SH-SY5Y (cell line): ENCODE data around the gene DMGDH.

Experiments used
- GATA2 ChIP-seq: IDR thresholded peaks from 2 replicates; pipeline ENCODE4 v1.6.1; 2011; ENCODE audit warnings: mild to moderate bottlenecking, low read depth, low read length
- GATA3 ChIP-seq: IDR thresholded peaks from 2 replicates; pipeline ENCODE4 v1.6.1; 2011; ENCODE audit warnings: low read depth, mild to moderate bottlenecking, low read length, moderate library complexity

The DMGDH gene

DNA sequence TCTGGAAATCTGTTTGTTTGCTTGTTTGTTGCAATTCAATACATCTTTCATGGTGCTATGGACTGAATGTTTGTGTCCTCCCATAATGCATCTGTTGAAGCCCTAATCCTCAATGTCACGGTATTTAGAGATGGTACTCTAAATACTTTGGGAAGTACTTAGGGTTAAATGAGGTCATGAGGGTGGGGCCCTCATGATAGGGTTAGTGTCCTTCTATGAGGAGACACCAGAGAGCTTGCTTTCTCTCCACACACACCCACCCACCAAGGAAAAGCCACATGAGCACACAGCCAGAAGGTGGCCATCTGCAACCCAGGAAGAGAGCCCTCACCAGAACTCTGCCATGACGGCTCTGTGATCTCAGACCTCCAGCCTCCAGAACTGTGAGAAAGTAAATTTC lies 32.7 kb downstream of the DMGDH start:
- TF ChIP-seq GATA3 (no peak), GATA2 (no peak)

DNA sequence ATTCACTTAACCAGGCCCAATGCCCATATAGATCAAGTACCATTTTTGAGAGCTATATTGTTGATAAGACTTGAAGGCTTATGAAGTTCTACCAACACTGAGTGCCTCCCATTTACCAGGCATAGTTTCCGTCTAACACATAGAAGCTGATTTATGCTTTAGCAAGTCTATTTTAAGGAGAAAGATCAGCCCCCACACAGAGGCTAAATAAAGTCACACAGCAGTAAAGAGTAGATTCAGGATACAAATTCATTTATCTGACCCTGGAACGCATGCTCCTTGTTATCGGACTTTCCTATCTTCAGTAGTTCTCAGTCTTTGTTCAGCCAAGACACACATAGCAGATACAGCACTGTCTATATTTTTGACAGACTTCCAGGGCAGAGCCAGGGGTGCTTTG lies 34.2 kb downstream of the DMGDH start:
- no peak for TF ChIP-seq GATA2
- TF ChIP-seq GATA3: no peak

DNA sequence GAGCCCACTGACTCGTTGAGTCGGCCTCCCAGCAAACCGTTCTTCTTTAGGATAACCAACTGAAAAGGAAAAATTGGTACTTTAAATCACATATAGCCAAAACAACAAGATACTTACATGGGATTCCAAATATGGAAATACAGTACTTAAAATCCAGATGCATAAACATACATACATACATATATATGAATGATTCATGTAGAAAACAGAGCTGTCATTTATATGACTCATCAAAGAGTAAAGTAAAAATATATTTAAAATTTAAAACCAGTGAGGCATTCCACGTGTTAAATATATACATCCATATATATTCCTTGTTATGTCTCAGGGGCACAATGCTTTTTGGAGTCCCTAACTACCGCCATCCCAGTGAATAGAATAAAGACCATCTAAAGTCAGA lies 36.7 kb downstream of the DMGDH start:
- TF ChIP-seq GATA2 (no peak), GATA3 (no peak)

DNA sequence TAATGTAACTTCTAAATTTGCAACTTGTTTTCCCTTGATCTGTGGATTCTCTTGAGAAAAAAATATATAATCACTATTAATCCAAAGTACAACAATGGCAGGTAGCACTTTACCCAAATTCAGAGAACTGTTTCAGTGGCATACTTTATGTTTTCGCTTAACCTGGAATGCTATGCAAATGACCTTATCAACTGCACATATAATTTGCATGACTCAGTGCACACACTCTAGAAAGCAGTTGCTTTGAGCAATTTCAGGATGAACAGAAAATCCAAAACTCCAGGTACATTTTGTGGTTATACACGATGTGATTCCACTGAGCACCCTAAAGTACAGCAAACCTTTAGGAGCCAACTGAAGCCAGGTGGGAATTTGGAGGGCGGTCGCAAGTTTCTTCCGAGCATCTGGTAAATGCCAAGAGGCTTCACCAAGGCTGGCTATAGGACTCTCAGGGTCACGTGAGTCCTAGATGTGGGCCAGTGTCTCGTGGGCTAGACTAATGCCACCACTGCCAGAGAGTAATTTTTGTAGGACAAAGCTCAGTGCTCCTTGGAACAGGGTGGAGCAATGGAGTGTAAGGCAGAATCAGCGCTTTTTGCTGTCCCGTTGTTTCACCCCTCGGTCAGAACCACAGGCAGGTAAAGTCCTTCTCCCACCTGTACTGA lies 37.3 kb downstream of the DMGDH start:
- TF ChIP-seq GATA2: no peak
- no peak for TF ChIP-seq GATA3

DNA sequence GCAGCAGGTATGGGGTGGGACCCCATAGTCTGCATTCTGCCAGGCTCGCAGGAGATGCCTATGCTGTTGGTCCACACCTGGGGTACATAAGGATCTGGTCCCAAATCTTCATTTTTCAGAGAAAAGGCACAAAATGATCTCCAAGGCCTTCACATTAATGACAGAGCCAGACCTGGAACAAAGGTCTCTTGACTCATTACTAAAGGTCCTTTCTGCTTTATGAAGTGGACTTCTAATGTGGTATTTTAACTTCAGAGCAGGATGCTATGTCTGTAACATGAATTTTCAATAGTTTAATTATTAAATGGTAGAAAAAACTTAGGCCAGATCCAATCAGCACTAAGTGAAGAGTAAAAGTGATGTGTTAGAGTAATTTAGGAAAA lies 38.0 kb downstream of the DMGDH start:
- TF ChIP-seq GATA3: no peak
- no peak for TF ChIP-seq GATA2

DNA sequence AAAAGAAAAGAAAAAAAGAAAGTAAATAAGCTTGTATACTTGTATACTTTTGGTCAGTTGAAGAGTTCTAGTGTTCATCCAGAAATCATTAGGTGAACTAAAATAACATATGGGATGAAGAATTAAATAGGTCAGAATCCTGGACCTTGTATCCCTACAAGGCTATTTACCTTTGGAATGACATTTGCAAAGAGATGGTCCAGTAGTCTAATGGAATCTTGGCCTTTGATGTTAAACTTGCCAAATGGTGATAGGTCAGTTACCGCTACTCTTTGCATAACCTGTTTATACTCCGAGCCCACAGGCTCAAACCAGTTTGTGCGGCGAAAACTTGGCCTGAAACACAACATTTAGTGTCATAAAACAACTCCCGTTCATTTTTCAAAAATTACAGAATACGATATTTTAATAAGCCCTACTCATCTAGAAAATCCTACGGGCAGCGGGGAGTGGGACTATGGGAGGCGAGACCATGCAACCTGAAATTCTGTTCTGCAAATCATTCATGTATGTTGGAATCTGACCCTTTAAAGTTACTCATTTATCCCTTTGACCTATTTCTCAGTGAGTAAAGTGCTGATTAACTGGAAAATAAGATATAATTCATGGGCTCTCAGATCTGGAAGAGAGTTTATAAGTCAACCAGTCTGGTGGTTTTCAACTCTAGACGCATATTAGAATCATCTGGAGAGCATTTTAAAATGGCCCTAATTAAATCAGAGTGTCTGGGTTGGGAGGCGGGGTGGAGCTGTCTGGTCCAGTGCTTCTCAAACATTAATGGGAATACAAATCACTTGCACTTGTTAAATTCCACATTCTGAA lies 38.6 kb downstream of the DMGDH start:
- TF ChIP-seq GATA2: no peak
- no peak for TF ChIP-seq GATA3

DNA sequence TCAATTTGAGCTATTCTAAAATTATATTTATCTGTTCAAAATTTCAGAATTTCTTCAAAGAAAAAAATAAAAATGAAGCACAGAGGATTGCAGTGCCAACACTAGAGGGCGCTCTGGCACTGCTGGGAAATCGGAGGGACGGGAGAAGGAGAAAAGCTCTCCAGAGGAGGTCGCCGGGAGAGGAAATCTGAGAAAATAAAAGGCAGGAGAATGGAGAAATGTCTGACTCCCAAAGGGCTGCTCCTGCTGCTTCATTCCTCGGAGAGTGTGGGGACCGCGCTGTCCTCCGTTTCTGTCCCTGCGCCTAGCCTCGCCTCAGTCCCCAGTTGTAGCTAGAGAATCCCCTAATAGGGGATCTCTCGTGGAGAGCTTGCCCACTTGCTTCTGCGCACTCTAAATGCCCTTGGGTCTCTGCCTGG lies 44.4 kb downstream of the DMGDH start:
- TF ChIP-seq GATA2 (no peak), GATA3 (no peak)

DNA sequence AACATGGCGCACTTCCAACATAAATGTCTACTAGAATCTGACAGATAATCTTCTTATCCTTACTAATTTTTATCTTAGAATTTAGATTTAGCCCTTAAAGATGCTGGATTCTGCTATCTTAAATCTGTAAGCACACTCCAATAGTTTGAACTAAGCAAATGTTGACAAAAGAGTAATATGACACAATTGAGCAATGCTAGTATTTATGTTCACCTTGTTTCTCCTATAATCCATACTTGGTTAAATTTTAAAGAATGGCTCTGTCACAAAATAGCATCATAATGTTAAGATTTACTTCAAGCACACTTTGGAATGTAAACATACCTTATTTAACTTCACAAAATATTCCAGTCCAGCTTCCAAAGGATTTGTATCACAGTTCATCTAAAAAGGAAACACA lies 45.5 kb downstream of the DMGDH start:
- TF ChIP-seq GATA3: no peak
- no peak for TF ChIP-seq GATA2

DNA sequence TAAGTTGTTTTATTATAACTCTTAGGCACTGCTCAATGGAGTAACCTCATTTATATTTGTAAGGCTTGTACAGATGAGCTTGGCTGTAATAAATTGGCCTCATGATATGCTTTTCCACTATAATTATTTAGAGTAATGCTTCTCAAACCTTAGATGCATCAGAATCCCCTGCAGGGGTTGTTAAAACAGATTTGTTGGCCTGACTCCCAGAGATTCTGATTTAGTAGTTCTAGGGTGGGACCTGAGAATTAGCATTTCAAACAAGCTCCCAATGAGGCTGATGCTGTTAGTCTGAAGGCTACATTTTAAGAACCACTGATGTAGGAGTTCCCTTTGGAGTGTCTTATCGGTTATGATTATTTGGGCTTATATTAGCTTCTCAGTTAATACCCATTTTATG lies 46.1 kb downstream of the DMGDH start:
- no peak for TF ChIP-seq GATA3
- no peak for TF ChIP-seq GATA2

DNA sequence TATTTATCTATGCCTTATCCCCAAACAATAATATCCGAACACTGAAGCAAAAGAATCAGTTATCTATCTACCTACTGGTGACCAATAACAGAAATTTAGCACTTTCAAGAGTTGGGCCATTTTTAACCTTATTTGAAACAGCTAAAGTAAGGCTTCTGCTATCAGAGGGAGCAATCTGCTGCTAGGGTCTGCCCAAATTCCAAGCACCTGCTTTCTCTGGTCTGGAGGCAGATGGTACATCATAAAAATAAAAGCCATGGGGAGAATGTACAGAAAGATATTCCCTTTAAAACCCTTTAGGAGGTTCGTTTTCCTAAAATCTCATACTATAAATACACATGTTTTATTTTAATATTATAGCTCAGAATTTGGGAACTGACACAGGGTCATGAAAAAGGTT lies 46.7 kb downstream of the DMGDH start:
- TF ChIP-seq GATA2: peak; percentile 43; the same call in 1 of the 2 replicates
- no peak for TF ChIP-seq GATA3

DNA sequence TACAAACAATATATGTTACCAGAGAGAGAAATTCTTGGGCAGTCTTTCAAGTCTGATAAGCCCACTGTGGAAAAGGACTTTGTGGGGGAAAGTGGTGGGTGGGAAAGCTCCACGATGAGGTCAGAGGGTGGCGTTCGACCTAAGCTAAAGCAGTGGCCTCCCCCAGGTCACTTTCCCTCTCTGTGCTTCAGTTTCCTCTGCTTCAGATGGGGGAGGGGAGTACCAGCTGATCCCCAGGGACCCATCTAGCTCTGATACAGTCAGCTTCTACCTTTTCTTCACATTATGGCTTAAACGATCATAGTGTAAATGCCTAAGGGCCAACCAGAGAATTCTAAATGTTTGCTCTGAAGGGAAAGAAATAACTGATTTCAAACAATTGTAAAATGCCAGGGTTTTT lies 47.7 kb downstream of the DMGDH start:
- TF ChIP-seq GATA2: no peak
- no peak for TF ChIP-seq GATA3

DNA sequence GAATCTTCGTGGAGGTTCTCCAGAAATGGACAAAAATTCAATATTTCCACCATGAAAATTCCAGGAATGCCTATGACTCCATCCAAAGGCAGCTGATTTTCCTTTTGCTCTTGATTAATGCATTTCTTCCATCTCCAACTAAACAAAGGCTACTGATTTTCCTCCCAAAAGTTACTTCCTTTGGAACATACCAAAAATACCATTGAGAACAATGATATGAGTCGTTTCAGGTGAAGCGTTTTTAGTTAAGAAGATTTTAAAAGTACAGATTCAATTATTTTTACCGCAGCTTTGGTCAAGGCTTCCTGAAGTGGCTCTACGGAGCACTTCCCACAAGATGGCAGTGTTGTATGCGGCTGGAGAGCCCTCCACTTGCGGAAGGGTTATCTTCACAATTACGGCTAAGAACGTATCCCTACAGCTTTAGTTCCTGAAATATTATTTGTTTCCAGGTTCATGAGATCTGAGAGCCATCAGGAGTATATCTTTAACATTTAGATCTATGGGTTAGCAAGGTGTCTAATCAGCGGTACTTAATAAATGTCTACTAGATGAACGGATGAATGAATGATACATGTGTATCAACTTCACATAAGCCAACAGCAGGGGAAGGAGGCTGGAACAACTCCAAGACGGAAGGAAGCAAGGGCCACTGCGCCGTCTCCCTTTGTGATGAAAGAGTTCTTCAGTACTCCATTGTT lies 48.5 kb downstream of the DMGDH start:
- TF ChIP-seq GATA2 (no peak), GATA3 (no peak)

DNA sequence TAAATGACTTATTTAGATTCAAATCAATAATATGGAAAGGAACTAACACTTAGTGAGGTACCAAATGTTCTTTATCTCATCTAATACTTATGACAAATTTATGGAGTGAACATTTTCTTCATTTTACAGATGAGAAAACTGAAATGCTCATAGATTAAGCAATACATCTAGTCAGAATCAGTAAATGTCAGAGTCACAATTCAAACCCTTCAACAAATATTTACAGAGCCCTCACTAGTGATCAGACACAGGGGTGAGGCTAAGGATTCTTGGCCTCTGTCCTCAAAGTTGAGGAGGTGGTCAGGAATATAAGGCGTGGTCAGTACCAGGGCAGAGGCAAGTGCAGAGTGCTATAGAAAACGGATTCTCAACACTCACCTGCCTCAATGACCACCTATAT lies 54.8 kb downstream of the DMGDH start:
- TF ChIP-seq GATA3 (no peak), GATA2 (no peak)

DNA sequence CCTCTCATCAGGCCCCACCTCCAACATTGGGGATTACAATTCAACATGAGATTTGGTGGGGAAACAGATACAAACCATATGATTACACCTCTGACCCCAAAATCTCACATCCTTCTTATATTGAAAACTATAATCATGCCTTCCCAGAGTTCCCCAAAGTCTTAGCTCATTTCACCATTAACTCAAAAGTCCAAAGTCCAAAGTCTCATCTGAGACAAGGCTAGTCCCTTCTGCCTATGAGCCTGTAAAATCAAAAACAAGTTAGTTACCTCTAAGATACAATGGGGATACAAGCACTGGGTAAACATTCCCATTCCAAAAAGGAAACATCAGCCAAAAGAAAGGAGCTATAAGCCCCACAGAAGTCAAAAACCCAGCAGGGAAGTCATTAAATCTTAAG lies 57.6 kb downstream of the DMGDH start:
- TF ChIP-seq GATA3 (no peak), GATA2 (no peak)

DNA sequence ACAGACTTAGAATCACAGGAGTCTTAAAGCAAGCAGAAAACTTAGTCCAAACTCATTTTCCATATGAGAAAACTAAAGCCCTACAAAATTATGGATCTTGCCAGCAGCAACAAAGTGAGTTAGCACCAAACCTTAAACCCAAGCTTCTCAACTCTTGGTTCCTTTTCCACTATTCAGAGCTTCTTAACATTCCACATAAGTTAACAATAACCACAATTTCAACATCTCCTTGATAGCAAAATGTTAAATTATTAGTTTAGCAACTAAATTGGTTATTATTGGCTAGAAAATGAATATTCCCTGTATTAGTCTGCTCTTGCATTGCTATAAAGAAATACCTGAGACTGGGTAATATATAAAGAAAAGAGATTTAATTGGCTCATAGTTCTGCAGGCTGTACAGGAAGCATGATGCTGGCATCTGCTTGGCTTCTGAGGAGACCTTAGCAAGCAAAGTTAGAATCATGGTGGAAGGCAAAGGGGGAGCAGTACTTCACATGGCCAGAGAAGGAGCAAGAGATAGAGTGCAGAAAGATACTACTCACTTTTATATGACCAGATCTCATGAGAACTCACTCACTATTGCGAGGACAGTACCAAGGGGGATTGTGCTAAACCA lies 58.1 kb downstream of the DMGDH start:
- no peak for TF ChIP-seq GATA3
- no peak for TF ChIP-seq GATA2
